H9 (cell line): ENCODE results near the gene NACAD. TPM values are rescaled to one million over a fixed set of nuclear protein-coding genes. Genes with fewer than 3 reads are reported as not detected.

Experiments used
- DNase-seq: peaks from one replicate; pipeline ENCODE4 v3.0.0-alpha.2; 2017
- H2AFZ ChIP-seq: one replicate; pipeline ENCODE4 v1.6.1; 2013; ENCODE audit warnings: mild to moderate bottlenecking, low read length, control low read depth, moderate library complexity
- H2AK5ac ChIP-seq: 2 replicates; pipeline ENCODE4 v1.6.1; 2013; ENCODE audit warnings: low read length, control low read depth, mixed read lengths; ENCODE audit not compliant: insufficient read length
- H2BK120ac ChIP-seq: one replicate; pipeline ENCODE4 v1.6.1; 2013; ENCODE audit warnings: low read depth, mild to moderate bottlenecking, low read length, control low read depth, inconsistent platforms; ENCODE audit not compliant: poor library complexity, severe bottlenecking
- H2BK12ac ChIP-seq: 2 replicates; pipeline ENCODE4 v1.6.1; 2013; ENCODE audit warnings: low read length, control low read depth, mixed read lengths, low read depth; ENCODE audit not compliant: insufficient read length
- H2BK15ac ChIP-seq: 2 replicates; pipeline ENCODE4 v1.6.1; 2013; ENCODE audit warnings: low read depth, low read length, control low read depth
- H2BK20ac ChIP-seq: one replicate; pipeline ENCODE4 v1.6.1; 2013; ENCODE audit warnings: low read depth, mild to moderate bottlenecking, low read length, control low read depth, inconsistent platforms; ENCODE audit not compliant: poor library complexity, severe bottlenecking
- H2BK5ac ChIP-seq: 2 replicates; pipeline ENCODE4 v1.6.1; 2013; ENCODE audit warnings: low read length, control low read depth, mixed read lengths; ENCODE audit not compliant: insufficient read length
- H3K14ac ChIP-seq: 2 replicates; pipeline ENCODE4 v1.6.1; 2013; ENCODE audit warnings: low read length, control low read depth; ENCODE audit not compliant: insufficient read depth
- H3K18ac ChIP-seq: 2 replicates; pipeline ENCODE4 v1.6.1; 2013; ENCODE audit warnings: low read depth, mild to moderate bottlenecking, mixed read lengths, low read length, control low read depth; ENCODE audit not compliant: insufficient read length
- H3K23ac ChIP-seq: 2 replicates; pipeline ENCODE4 v1.6.1; 2013; ENCODE audit warnings: low read length, control low read depth, mixed read lengths, low read depth; ENCODE audit not compliant: insufficient read length
- H3K23me2 ChIP-seq: 2 replicates; pipeline ENCODE4 v1.6.1; 2013; ENCODE audit warnings: low read depth, mild to moderate bottlenecking, mixed read lengths, low read length, control low read depth; ENCODE audit not compliant: insufficient read length, poor library complexity, severe bottlenecking
- H3K27ac ChIP-seq: 2 replicates; pipeline ENCODE4 v1.5.1; 2013; ENCODE audit warnings: low read length, control low read depth, mixed read lengths, low read depth; ENCODE audit not compliant: insufficient read length
- H3K27me3 ChIP-seq: 2 replicates; pipeline ENCODE4 v1.6.1; 2013; ENCODE audit warnings: low read length, control low read depth, inconsistent platforms; ENCODE audit not compliant: insufficient read depth
- H3K4ac ChIP-seq: 2 replicates; pipeline ENCODE4 v1.6.1; 2013; ENCODE audit warnings: low read depth, mild to moderate bottlenecking, control low read depth, inconsistent platforms, low read length, moderate library complexity
- H3K4me1 ChIP-seq: 2 replicates; pipeline ENCODE4 v1.6.1; 2013; ENCODE audit warnings: low read length, control low read depth, inconsistent platforms; ENCODE audit not compliant: insufficient read depth
- H3K4me2 ChIP-seq: 2 replicates; pipeline ENCODE4 v1.6.1; 2013; ENCODE audit warnings: low read length, control low read depth, mixed read lengths; ENCODE audit not compliant: insufficient read length, insufficient read depth
- H3K56ac ChIP-seq: 2 replicates; pipeline ENCODE4 v1.6.1; 2013; ENCODE audit warnings: low read depth, mild to moderate bottlenecking, mixed read lengths, low read length, control low read depth; ENCODE audit not compliant: insufficient read length
- H3K79me1 ChIP-seq: 2 replicates; pipeline ENCODE4 v1.6.1; 2013; ENCODE audit warnings: low read depth, mild to moderate bottlenecking, moderate library complexity, low read length, control low read depth, inconsistent platforms; ENCODE audit not compliant: insufficient read depth, poor library complexity, severe bottlenecking
- H3K79me2 ChIP-seq: 2 replicates; pipeline ENCODE4 v1.6.1; 2013; ENCODE audit warnings: low read length, control low read depth, inconsistent platforms; ENCODE audit not compliant: insufficient read depth
- H3K9ac ChIP-seq: 2 replicates; pipeline ENCODE4 v1.6.1; 2013; ENCODE audit warnings: low read length, control low read depth, mixed read lengths; ENCODE audit not compliant: insufficient read length; ENCODE audit errors: extremely low read depth
- H3K9me3 ChIP-seq: one replicate; pipeline ENCODE4 v1.6.1; 2013; ENCODE audit warnings: low read depth, low read length, inconsistent platforms; ENCODE audit not compliant: control insufficient read depth
- H3T11ph ChIP-seq: one replicate; pipeline ENCODE4 v1.6.1; 2013; ENCODE audit warnings: mild to moderate bottlenecking, low read length, control low read depth, inconsistent platforms
- H4K20me1 ChIP-seq: one replicate; pipeline ENCODE4 v1.6.1; 2013; ENCODE audit not compliant: control insufficient read depth, insufficient read length, insufficient read depth
- H4K5ac ChIP-seq: 2 replicates; pipeline ENCODE4 v1.6.1; 2013; ENCODE audit warnings: low read depth, mild to moderate bottlenecking, mixed read lengths, low read length, control low read depth; ENCODE audit not compliant: insufficient read length
- H4K8ac ChIP-seq: replicated peaks from 2 replicates; pipeline ENCODE4 v1.6.1; 2013; ENCODE audit warnings: low read length, control low read depth, mixed read lengths, low read depth; ENCODE audit not compliant: insufficient read length
- H4K91ac ChIP-seq: 2 replicates; pipeline ENCODE4 v1.6.1; 2013; ENCODE audit warnings: low read depth, mild to moderate bottlenecking, moderate library complexity, mixed read lengths, low read length, control low read depth; ENCODE audit not compliant: insufficient read length
- H3K27ac Mint-ChIP-seq, 3 experiments: 2 replicates in 2 of 3; 3 replicates in 1 of 3; pipeline ENCODE4 v1.8.0; 2020 to 2021; ENCODE audit warnings: mixed read lengths in 3 of 3, mild to moderate bottlenecking in 1 of 3, moderate library complexity in 1 of 3
- H3K27me3 Mint-ChIP-seq: 2 replicates; pipeline ENCODE4 v1.8.0; 2021; ENCODE audit warnings: low read depth, mild to moderate bottlenecking, moderate library complexity, mixed read lengths
- H3K36me3 Mint-ChIP-seq, 3 experiments: 2 replicates in 2 of 3; 3 replicates in 1 of 3; pipeline ENCODE4 v1.8.0; 2020 to 2021; ENCODE audit warnings: low read depth in 3 of 3, mixed read lengths in 3 of 3; ENCODE audit not compliant: insufficient read depth in 1 of 3
- H3K4me1 Mint-ChIP-seq, 2 experiments: 2 replicates each; pipeline ENCODE4 v1.8.0; 2020; ENCODE audit warnings: mixed read lengths in 2 of 2
- H3K4me3 Mint-ChIP-seq, 2 experiments: 2 replicates in 1 of 2; 3 replicates in 1 of 2; pipeline ENCODE4 v1.8.0; 2020 to 2021; ENCODE audit warnings: mild to moderate bottlenecking in 2 of 2, mixed read lengths in 2 of 2, moderate library complexity in 1 of 2
- H3K9me3 Mint-ChIP-seq, 2 experiments: 2 replicates in 1 of 2; 3 replicates in 1 of 2; pipeline ENCODE4 v1.8.0; 2020; ENCODE audit warnings: mild to moderate bottlenecking in 2 of 2, mixed read lengths in 2 of 2, moderate library complexity in 1 of 2
- WGBS: extraction: QIAGEN DNeasy Blood & Tissue Kit; methylation state at CpG from one replicate; pipeline ENCODE4 v1.1.7; 2013; ENCODE audit warnings: missing lambda C conversion rate, low lambda C conversion rate, mixed read lengths; ENCODE audit not compliant: insufficient read length; ENCODE audit errors: extremely low coverage; 5-methylcytosine and 5-hydroxymethylcytosine counted together
- total RNA-seq: library from RNA; stranded (reverse); gene quantifications from 2 replicates; pipeline ENCODE4 v1.2.1, GENCODE V29; 2021
- TF ChIP-seq, protein P1 (sequence below): fragments of 200-600 bp; sonication (generic); conservative IDR thresholded peaks from 3 replicates; pipeline ENCODE4 v1.8.0; 2021; ENCODE audit warnings: antibody characterized with exemption, mild to moderate bottlenecking

Gene NACAD
- total RNA-seq, 1 experiment from 2014 or later = 8.0 TPM

DNA sequence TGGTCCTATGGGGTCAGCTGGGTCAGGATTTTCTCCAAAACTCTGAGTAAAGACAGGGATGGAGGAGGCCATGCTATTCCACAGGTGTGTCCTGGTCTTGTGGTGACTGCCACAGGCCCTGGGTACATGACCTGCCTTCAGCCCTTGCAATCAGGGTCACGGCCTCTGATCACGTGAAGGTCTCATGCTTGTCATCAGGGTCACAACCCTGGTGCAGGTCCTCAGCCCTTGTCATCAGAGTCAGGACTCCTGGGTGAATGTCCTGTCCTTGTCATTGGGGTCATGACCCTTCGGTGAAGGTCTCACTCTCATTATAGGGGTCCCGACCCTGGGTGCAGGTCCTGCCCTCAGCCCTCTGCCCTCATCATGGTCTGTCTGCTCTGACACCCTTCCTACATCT lies 44.6 kb upstream of the NACAD start:
- Histone ChIP-seq H3K9me3 (no peaks in the 10 kb centered on the region), H4K20me1 (no peaks in the 10 kb centered on the region), H3K4ac (no peak overlapping the region), H3K4me2 (no peak overlapping the region), H3T11ph (no peak overlapping the region), H2BK15ac (no peak overlapping the region), H3K79me2 (no peaks in the 10 kb centered on the region), H3K4me1 (no peaks in the 10 kb centered on the region), H2AFZ (no peak overlapping the region), H4K91ac (no peak overlapping the region), H3K18ac (no peak overlapping the region), H2BK120ac (no peak overlapping the region), H3K23me2 (no peaks in the 10 kb centered on the region), H3K14ac (no peak overlapping the region), H4K5ac (no peak overlapping the region), H2BK5ac (no peak overlapping the region), H2AK5ac (no peak overlapping the region), H4K8ac (no peak overlapping the region), H3K56ac (no peak overlapping the region), H3K79me1 (no peaks in the 10 kb centered on the region), H3K23ac (no peak overlapping the region), H3K27me3 (no peaks in the 10 kb centered on the region), H2BK12ac (no peak overlapping the region), H3K9ac (no peak overlapping the region), H3K27ac (no peak overlapping the region), H2BK20ac (no peak overlapping the region)
- Mint-ChIP-seq H3K36me3 (no peaks in the 10 kb centered on the region), H3K4me1 (peaks cover 6 to 8% of the 10 kb centered on the region in 2 experiments), H3K27me3 (peaks cover 2% of the 10 kb centered on the region; the same call in 1 of the 2 replicates), H3K9me3 (no peaks in the 10 kb centered on the region), H3K4me3 (no peak overlapping the region), H3K27ac (no peak overlapping the region)
- TF ChIP-seq, protein P1, sequence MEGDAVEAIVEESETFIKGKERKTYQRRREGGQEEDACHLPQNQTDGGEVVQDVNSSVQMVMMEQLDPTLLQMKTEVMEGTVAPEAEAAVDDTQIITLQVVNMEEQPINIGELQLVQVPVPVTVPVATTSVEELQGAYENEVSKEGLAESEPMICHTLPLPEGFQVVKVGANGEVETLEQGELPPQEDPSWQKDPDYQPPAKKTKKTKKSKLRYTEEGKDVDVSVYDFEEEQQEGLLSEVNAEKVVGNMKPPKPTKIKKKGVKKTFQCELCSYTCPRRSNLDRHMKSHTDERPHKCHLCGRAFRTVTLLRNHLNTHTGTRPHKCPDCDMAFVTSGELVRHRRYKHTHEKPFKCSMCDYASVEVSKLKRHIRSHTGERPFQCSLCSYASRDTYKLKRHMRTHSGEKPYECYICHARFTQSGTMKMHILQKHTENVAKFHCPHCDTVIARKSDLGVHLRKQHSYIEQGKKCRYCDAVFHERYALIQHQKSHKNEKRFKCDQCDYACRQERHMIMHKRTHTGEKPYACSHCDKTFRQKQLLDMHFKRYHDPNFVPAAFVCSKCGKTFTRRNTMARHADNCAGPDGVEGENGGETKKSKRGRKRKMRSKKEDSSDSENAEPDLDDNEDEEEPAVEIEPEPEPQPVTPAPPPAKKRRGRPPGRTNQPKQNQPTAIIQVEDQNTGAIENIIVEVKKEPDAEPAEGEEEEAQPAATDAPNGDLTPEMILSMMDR = no peak
- DNase-seq = no peak
- WGBS = no CpG with 5 or more reads among the region's 4 CpGs
